Stimulated activated CD8-positive, alpha-beta memory T cell treated with anti-CD3 and anti-CD28 coated beads, Interleukin-15, amount 100 ng/mL, for 1 hour (primary cell): ENCODE results near the gene NAXE.
"Not testable (repeated sequence)": the region's sequence is repeated elsewhere in the genome, so short reads cannot be mapped to it uniquely, and the experiment has no call there.

Experiments used
- DNase-seq: peaks from one replicate; pipeline ENCODE4 v3.0.0-alpha.2; 2020; ENCODE audit warnings: low read depth

The NAXE gene

DNA sequence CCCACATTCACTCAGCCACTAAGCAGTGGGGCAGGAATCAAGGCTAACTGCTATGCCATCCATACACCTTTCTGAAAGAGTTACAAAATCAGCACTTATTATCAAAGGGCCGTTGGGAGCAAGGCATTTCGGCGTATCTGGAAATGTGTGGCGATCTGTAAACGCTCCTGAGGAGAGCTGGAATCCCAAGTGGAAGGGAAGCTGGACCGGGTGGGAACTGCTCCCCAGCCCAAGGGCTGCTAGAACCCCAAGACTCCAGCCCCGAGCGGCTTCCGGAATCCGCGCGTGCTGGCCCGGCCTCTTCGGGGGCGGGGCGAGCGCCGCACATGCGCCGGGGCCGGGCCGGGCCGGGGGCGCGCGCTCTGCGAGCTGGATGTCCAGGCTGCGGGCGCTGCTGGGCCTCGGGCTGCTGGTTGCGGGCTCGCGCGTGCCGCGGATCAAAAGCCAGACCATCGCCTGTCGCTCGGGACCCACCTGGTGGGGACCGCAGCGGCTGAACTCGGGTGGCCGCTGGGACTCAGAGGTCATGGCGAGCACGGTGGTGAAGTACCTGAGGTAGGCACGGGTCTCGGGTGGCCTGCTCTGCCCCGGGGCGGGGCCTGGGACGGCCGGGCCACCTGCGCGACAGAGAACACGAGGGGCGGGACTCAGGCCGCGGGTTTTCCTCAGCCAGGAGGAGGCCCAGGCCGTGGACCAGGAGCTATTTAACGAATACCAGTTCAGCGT is at the start of gene NAXE:
Gene NAXE, plus strand, starts transcription at position 345 of the 726 bp plus-strand sequence. Its CDS starts 29 bp downstream, at position 374.
- DNase-seq, result peak; percentile 38

DNA sequence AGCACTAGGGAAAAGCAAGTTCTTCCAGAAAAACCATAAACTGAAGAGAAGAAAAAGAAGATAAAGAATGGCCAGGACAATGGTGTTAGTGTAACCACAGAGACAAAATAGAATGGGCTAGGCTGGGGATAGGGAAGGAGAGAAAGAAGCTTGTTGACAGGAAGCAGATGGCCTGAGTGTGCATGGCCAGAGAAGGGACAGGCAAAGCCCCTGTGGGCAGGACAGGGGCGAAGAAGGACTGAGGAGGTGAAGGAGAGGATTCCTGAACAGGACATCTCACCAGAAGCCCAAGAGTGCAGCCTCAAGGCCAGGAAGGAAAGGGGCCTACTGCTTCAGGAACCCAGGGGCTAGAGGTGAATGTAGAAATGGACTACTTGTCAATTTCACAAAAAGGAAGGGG is 48.5 kb upstream of the NAXE start:
- DNase-seq, result no peak

DNA sequence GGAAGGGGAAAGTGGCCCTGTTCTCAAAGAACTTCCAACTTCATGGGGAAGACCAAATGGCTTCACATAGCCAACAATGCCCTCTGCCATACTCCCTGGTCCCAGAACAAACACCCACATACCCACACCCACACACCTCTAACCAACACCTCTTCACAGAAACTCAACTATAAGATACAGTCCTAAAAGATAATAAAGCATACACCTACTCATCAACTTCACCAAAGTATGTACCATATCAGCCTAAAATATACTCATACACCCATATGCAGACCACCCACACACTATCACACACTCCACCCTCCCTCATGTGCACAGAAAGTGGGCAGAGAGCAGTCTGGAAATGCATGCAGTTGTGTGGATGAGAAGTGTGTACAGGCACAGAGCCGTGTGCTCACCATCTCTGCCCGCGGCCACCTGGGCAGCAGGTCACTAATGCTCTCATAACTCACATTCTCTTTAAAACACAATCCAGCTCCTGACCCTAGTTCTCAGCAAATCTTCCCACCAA is 46.9 kb upstream of the NAXE start:
- DNase-seq, result no peak

DNA sequence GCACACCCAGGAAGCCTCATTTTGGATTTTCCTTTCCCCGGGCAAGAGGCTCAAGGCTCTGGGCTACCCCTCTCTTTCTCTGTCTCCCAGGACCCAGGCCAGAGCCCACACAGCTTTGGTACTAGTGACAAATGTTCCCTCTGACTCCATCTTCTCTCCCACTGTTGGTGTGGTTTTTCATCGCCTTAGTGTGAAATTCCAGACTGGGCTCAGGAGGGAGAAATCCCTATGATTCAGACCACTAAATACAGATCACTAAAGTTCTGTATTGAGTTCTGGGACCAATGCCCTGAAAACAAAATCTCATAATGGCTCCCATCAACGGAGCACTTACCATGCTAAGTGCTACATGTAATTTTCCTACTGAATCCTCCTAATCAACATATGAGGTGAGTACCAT is 45.3 kb upstream of the NAXE start:
- no peak for DNase-seq

DNA sequence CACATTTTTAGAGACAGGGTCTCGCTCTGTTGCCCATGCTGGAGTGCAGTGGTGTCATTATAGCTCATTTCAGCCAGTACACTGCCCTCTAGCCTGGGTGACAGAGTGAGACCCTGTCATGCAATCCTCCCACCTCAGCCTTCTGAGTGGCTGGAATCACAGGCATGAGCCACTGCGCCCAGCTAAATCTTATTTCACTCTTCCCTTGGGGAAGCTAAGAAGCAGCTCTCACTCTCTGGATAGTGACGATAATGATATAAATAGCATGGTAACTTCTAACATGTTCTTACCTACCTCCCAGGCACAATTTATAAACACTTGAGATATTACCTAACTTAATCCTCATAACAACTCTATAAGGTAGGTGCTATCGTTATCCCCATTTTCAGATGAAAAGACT is 44.1 kb upstream of the NAXE start:
- DNase-seq, result no peak

DNA sequence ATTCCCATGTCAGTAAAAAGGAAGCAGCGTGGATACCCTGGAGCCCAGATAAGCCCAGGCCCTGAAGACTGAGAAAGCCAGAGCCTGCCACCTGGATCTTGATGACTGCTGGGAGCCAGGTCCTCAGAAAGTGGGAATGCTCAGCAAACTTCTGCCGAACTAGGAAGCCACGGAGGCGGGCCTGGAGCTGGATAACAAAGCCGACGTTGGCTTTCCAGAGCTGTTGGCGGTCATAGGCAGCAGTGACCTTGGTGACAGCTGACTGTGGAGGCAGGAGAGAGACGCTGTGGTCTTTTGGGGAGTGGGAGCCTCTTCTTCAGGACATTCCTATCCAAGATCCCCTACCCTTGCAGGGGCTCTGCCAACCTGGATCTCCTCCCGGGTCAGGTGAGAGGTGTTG is 43.6 kb upstream of the NAXE start:
- DNase-seq, result no peak

DNA sequence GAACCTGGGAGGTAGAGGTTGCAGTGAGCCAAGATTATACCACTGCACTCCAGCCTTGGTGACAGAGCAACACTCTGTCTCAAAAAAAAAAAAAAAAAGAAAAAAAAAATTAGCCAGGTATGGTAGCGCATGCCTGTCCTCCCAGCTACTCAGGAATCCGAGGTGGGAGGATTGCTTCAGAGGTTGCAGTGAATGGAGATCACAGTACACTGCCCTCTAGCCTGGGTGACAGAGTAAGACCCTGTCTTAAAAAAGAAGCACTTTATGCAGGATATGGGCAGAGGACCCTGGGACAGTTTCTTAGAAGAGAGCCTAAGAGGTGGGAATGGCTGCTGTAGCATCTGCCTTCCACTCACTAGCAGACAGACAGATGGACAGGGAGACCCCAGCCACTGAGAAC is 42.2 kb upstream of the NAXE start:
- DNase-seq, result no peak

DNA sequence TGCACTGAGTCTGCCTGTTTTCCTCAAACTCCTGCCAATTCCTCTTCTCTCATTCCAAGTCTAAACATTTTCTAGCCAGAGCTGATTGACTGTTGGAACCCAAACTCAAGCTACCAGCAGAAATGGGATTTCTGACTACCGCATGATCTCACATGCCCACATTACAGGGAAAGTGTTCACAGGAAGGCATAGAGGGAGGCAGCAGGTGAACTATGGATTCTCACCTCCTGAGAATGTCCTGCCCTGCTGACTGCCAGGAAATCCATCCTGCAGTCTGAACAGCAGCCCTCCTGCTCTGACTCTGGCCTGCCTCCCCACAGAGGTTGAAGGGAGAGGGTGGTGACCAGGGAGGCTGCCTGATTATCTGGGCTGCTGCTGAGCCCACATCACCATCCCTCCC is 41.7 kb upstream of the NAXE start:
- no peak for DNase-seq

DNA sequence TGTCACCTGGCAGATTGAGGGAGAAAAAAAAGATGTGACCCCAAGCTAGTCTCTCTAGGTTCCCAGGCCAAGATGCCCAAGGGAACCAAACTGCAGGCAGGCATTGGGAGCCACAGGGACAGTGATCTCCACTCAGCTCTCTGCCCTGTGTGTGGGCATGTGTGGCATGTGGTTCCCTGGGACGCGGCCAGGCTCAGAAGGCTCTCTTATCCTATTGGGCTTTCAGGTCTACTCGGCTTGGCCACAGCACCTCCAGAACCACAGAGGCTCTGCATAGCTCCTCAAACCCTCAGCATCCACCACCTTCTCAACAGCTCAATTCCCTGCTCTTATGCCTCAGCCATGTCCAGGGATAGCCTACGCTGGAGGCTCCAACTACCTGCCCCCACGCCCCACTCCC is 41.2 kb upstream of the NAXE start:
- no peak for DNase-seq

DNA sequence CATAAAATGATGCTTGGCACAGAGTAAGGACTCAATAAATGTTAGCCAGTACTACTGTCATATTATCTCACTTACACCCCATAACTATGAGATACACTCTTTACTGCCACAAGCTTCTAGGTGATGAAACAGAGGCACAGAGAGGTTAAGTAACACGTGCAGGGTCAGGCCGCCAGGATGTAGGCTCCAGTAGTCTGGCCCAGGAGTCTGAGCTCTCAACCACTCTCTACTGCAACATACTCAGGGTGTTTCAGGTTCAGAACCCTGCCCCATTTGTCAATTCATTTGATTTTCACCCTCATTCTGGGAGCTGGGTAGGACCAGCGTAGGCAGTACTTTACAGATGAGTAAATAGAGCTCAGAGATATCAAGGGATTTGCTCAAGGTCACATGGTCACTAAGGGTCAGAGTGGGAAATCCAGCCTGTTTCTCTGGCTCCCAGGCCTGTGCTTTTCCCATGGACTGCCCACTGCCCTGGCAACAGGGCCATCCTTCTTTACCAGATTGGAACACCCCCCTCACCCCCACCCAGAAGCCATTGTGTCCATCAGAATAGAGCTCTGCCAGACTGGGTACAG is 40.4 kb upstream of the NAXE start:
- no peak for DNase-seq

DNA sequence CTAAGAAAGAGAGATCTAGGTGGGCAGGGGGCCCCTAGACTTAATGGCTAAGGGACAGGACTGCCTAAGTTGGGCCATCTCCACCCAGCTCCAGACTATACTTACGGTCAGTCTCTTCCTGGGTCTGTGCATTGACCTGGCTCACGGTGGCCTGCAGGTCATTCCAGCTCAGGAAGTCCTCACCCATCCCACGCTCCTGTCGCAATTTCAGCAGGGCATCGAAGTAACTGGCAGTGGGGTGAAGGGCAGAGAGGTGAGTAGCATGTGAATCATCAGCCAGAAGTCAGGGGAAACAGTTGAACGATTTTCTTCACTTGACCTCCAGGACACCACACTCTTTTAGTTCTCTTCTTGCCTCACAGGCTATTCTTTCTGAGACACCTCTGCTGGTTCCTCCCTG is 39.7 kb upstream of the NAXE start:
- no peak for DNase-seq

DNA sequence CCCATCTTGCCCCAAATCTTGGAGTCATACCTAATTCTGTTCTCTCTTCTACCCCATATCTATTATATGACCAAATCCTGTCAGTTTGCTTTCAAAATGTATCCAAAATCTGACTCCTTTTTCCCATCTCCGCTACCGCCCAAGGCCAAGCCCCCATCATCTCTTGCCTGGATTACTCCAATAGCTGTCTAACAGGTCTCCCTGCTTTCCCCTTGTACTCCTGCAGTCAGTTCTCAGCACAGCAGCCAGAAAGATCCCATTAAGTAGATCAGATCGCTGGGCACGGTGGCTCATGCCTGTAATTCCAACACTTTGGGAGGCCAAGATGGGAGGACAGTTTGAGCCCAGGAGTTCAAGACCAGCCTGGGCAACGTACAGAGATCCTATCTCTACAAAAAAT is 39.1 kb upstream of the NAXE start:
- no peak for DNase-seq

DNA sequence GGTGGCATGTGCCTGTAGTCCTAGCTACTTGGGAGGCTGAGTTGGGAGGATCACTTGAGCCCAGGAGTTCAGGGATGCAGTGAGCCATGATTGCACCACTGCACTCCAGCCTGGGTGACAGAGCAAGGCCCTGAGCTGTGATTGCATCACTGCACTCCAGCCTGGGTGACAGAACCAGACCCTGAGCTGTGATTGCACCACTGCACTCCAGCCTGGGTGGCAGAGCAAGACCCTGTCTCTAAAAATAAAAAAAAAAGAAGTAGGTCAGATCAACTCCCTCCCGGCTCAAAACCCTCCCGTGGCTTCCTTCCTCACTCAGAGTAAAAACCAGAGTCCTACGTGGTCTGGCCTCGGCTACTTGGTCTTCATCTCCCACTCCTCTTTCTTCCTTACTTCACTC is 38.6 kb upstream of the NAXE start:
- DNase-seq, result not testable (repeated sequence)

DNA sequence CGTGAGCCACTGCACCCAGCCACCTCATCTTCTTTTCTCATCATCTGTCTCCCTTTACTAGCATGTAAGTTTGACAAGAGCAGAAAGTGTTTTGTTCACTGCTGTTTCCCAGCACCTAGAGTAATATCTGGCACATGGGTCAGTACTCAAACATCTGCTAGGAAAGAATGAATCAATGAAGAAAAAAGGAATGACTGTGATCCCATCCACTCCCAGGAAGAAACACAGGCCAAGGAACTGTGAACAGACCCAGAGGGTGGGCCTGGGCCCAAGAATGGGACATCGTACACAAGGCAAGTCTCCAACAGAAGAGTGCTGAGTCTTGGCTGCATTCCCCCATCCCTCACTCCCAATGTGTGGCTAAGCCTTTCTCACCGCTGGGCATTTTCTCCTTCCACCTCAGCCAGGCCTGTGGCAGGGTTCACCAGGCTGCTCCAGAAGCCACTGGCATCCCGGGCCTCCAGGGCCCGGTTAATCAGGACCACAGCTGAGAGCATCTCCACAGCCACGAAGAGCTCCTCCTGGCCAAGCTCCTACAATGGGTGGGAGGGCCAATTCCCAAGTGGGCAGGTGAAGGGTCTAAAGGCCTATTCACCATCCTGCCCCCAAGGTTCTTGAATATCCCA is 37.6 kb upstream of the NAXE start:
- DNase-seq, result no peak

DNA sequence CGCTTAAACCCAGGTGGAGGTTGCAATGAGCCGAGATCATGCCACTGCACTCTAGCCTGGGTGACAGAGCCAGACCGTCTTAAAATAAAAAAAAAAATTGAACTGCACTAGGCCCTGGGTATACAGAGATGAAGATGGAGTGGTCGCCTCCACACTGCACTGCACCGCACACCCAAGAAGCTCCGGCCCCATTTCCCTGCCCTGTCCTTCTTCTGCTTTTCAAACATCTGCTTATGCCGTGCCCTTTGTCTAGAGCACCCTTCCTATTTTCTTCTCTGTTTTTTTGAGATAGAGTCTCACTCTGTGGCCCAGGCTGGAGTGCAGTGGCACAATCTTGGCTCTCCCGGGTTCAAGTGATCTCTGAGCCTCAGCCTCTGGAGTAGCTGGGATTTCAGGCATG is 36.6 kb upstream of the NAXE start:
- DNase-seq, result no peak

DNA sequence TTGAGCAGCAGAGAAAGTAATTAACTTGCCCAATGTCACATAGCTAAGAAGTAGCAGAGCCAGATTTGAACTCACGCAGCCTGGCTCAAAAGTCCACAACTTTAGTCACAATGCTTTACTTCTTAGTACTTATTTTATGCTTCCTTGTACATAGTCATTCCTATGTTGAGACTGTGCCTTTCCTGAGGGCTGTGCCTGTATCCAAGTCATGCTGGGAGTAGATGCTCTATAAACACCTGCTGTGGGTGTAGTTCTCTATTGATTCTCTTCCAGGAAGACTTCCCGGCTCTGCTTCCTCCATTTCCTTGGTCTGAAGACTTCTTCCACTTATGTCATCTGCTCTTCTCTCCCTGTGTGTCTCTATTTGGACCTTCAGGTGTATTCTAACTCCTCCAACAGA is 35.9 kb upstream of the NAXE start:
- DNase-seq, result no peak

DNA sequence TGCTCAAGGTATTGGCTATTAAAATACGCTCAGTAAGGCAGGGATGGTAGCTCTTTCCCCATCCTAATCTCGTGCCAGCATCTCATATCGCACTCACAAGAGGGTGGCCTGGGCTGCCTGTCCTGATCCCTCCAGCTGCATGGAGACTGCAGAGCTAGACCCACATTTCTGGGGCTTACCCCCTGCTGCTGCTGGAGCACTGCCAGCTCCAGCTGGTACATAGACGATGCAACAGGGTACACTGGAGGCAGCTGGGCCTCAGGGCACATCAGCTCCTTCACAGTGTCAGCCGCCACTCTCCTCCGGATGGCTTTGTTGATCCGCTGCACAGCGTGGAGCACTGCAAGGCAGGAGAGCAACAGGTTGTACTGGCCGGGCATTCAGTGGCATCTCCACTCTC is 35.2 kb upstream of the NAXE start:
- no peak for DNase-seq

DNA sequence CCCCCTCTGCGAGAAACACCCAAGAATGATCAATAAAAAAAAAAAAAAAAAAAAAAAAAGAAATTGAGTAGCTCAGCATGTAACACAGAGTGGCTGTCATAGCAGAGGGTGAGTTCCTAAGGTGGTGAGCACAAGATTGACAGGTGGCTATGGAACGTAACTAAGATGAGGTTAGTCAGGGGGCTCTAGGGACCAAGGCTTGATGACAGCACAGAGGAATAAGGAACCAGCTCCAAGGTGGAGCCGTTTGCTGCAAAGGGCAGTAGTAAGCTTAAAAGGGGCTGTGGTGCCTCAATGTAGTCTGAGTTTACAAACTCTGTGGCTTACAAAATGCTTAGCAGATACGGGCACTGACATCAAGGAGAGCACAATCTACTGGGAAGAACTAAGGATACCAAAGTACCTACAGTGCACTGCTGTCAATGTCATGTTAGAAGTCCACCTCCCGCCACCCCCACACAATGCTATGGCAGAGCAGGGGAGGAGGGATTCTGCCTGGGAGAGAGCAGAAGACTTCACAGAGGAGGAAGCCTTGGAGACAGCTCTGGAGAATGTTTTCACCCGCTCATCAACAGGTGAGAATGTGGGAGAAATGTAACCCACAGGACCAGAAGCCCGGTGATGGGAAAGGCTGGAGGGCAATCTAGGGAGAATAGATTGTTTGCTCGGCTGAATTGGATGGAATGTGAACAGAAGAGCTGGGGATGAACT is 32.3 kb upstream of the NAXE start:
- DNase-seq, result no peak

DNA sequence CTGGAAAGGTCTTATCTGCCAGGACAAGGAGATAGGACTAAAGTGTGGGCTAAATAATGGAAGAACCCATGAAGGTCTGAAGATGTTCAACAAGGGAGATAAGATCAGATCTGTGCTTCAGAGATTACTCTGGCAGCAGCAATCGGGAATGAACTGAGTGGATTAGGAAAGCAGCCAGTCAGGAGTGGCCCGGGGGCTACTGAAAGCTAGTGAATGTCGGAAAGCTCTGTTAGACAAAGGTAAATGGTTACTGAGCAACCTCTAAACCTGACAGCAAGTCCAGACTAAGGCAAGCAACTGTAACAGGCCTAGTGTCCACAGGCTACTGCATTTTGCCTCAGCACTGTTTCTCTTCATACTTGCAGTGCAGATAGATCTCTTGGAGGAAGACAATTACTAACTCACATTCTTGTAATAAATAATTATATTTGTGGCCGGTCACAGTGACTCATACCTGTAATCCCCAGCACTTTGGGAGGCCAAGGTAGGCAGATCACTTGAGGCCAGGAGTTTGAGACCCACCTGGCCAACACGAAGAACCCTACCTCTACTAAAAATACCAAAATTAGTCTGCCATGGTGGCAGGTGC is 31.7 kb upstream of the NAXE start:
- DNase-seq, result no peak

DNA sequence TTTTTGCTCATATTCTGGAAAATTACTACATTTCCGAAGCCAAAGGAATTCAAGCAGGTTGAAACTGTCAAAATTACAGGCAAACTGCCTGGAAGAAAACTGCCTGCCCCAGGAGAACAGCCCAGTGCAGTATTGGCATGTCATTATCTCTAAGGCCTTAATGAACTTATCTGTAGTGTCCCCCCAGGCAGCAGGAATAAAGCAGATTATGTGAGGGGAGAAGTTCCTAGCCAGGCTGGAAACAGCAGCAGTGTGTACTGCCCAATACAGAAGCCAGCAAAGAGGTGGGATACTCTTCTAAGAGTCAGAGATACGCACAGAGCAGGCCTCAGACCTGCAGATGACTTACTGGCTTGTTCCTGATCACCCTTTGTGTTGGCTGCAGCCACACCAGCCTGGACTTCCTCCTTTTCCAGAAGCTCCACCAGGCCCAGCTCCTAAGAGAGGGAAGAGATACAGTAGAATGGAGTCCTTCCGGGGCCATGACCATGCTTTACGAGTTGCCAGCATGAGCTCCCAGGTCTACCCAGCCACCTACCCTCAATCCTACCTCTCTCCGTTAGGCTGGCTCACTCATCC is 30.9 kb upstream of the NAXE start:
- DNase-seq, result no peak

DNA sequence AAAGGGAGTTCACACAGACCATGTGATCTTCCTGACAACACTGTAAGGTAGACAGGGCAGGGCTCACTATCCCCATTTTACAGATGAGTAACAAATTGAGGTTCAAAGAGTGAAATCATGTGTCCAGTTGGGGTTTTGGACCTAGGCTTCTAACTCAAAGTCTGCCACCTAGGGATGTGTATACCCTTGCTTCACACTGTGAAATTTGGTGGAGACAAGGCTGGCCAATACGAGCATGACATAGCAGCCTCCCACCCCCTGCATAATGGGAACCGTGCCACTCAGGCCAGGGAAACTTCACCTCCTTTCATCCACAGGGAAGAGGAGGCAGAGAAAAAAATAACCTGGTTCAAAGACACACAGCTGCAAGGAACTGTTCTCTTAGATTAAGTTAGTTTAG is 26.1 kb upstream of the NAXE start:
- DNase-seq, result no peak

DNA sequence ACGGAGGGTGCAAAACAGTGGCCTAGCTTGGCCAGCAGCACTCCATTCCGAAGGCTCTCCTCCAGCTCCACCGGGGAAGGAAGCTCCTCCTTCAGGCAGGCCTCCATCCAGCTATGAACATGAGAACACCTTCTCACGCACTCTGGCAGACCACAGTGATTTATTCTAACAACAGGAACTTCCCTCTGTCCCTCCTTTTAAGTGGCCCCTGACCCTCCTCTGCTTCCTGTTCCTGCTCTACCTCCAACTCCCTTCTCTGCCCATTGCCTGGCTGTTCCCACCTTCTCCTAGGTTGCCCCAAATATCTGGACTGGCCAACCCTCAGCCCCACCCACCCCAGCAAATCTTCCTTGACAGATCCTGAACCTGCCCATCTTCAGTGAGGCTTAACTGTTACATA is 25.1 kb upstream of the NAXE start:
- DNase-seq, result no peak
